PC-9 (cell line): ENCODE measurements around the gene RPS23. TPM values are rescaled to one million over a fixed set of nuclear protein-coding genes. Genes with fewer than 3 reads are reported as not detected.

Source experiments
- BruUV-seq: library from RNA; stranded (reverse); fragments of 400-500 nt; replicated peaks from 2 replicates; lab custom pipeline; 2021; lab: Mats Ljungman, UMichigan
- CTCF ChIA-PET: fragments of 300-600 bp; sonication (Branson Sonifier 250); formaldehyde crosslinking; loops from one replicate; lab custom pipeline; 2022; ENCODE audit warnings: antibody characterized with exemption; lab: Charles Lee
- POLR2A ChIA-PET: fragments of 300-600 bp; sonication (Branson Sonifier 250); formaldehyde crosslinking; loops from one replicate; lab custom pipeline; 2022; ENCODE audit warnings: antibody characterized with exemption; ENCODE audit not compliant: unreplicated experiment; lab: Charles Lee
- DNase-seq, 2 experiments: peaks; one replicate each; pipeline versions ENCODE4 v3.0.0 to v3.0.0-alpha.2; 2015 to 2022; ENCODE audit warnings: mixed read lengths in 1 of 2
- H2AFZ ChIP-seq: fragments of 200-600 bp; sonication (generic); 2 replicates; pipeline ENCODE4 v1.8.1; 2017; ENCODE audit warnings: antibody characterized with exemption
- H3F3A ChIP-seq: fragments of 200-600 bp; sonication (generic); 2 replicates; pipeline ENCODE4 v1.8.1; 2017; ENCODE audit warnings: antibody characterized with exemption, mild to moderate bottlenecking, low read depth; ENCODE audit not compliant: insufficient read depth
- H3K27ac ChIP-seq: fragments of 200-600 bp; sonication (generic); 2 replicates; pipeline ENCODE4 v1.6.1; 2016; ENCODE audit warnings: mixed run types
- H3K27me3 ChIP-seq: fragments of 200-600 bp; sonication (generic); 2 replicates; pipeline ENCODE4 v1.6.1; 2016; ENCODE audit warnings: low read depth, mixed run types; ENCODE audit not compliant: insufficient read depth
- H3K36me3 ChIP-seq: fragments of 200-600 bp; sonication (generic); 2 replicates; pipeline ENCODE4 v1.6.1; 2016; ENCODE audit warnings: low read depth, mixed run types
- H3K4me1 ChIP-seq: fragments of 200-600 bp; sonication (generic); replicated peaks from 2 replicates; pipeline ENCODE4 v1.6.1; 2016; ENCODE audit warnings: mixed run types; ENCODE audit not compliant: insufficient read depth
- H3K4me2 ChIP-seq: fragments of 200-600 bp; sonication (generic); 2 replicates; pipeline ENCODE4 v1.6.1; 2017; ENCODE audit warnings: mixed run types
- H3K4me3 ChIP-seq: fragments of 200-600 bp; sonication (generic); 2 replicates; pipeline ENCODE4 v1.6.1; 2016; ENCODE audit warnings: mixed run types
- H3K79me2 ChIP-seq: fragments of 200-600 bp; sonication (generic); 2 replicates; pipeline ENCODE4 v1.6.1; 2017; ENCODE audit warnings: low read depth, mixed run types
- H3K9me2 ChIP-seq: fragments of 200-600 bp; sonication (generic); 2 replicates; pipeline ENCODE4 v1.8.1; 2017; ENCODE audit warnings: mild to moderate bottlenecking; ENCODE audit not compliant: insufficient read depth
- H3K9me3 ChIP-seq: fragments of 200-600 bp; sonication (generic); 2 replicates; pipeline ENCODE4 v1.8.1; 2016; ENCODE audit warnings: low read depth; ENCODE audit not compliant: insufficient read depth
- H4K20me1 ChIP-seq: fragments of 200-600 bp; sonication (generic); 2 replicates; pipeline ENCODE4 v1.8.1; 2017; ENCODE audit not compliant: insufficient read depth
- EZH2 ChIP-seq: fragments of 200-600 bp; sonication (generic); IDR thresholded peaks from 2 replicates; pipeline ENCODE4 v1.8.0; 2017; ENCODE audit warnings: antibody characterized with exemption, low read depth
- intact Hi-C: fragments of 100-400 bp; cut with micrococcal nuclease; formaldehyde crosslinking; loops from one replicate; pipeline ENCODE4 v1.10.0; 2022; ENCODE audit not compliant: unreplicated experiment
- total RNA-seq: library from RNA; stranded (reverse); gene quantifications from 2 replicates; pipeline ENCODE4 v1.2.3, GENCODE V29; 2021
- TF ChIP-seq, protein P1 (sequence below): fragments of 200-600 bp; sonication (generic); conservative IDR thresholded peaks from 2 replicates; pipeline ENCODE4 v1.6.1; 2017; ENCODE audit warnings: mixed run types, antibody characterized with exemption, mild to moderate bottlenecking, moderate library complexity

RPS23 gene
- total RNA-seq, 1 experiment from 2014 or later: 1,620 TPM

DNA sequence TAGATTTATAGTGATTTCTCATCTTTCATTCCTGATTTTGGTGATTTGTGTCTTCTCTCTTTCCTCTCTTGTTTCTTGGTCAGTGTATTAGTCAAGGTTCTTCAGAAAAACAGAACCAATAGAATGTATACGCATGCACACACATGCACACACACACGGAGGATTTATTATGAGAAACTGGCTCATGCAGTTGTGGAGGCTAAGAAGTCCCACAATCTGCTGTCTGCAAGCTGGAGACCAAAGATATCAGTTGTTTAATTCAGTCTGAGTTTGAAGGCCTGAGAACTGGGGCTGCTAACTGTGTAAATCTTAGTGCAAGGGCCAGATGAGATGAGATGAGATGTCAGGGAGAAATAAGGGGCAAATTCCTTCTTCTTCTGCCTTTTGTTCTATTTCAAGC, 5.7 kb upstream of the RPS23 start:
- intact Hi-C loops: no loop called here
- Histone ChIP-seq H3K4me2 (no peak overlapping the region), H3K9me3 (no peaks in the 10 kb centered on the region), H2AFZ (no peak overlapping the region), H4K20me1 (no peaks in the 10 kb centered on the region), H3K79me2 (0 out of 2 replicates have a peak, but pooled peaks cover 13% of the 10 kb centered on the region), H3F3A (no peaks in the 10 kb centered on the region), H3K27me3 (no peaks in the 10 kb centered on the region), H3K4me1 (peaks cover 10% of the 10 kb centered on the region), H3K4me3 (no peak overlapping the region), H3K9me2 (no peaks in the 10 kb centered on the region), H3K27ac (no peak overlapping the region), H3K36me3 (no peaks in the 10 kb centered on the region)
- no TSS peak for BruUV-seq
- DNase-seq: no peak
- CTCF ChIA-PET: interaction anchor here (0.7 kb wide), 1 partner anchor 24 kb away, joined by 3 read pairs; no protein-coding TSS in a partner anchor
- POLR2A ChIA-PET: no interaction called here
- no peak for TF ChIP-seq EZH2
- TF ChIP-seq, protein P1, sequence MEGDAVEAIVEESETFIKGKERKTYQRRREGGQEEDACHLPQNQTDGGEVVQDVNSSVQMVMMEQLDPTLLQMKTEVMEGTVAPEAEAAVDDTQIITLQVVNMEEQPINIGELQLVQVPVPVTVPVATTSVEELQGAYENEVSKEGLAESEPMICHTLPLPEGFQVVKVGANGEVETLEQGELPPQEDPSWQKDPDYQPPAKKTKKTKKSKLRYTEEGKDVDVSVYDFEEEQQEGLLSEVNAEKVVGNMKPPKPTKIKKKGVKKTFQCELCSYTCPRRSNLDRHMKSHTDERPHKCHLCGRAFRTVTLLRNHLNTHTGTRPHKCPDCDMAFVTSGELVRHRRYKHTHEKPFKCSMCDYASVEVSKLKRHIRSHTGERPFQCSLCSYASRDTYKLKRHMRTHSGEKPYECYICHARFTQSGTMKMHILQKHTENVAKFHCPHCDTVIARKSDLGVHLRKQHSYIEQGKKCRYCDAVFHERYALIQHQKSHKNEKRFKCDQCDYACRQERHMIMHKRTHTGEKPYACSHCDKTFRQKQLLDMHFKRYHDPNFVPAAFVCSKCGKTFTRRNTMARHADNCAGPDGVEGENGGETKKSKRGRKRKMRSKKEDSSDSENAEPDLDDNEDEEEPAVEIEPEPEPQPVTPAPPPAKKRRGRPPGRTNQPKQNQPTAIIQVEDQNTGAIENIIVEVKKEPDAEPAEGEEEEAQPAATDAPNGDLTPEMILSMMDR: no peak

DNA sequence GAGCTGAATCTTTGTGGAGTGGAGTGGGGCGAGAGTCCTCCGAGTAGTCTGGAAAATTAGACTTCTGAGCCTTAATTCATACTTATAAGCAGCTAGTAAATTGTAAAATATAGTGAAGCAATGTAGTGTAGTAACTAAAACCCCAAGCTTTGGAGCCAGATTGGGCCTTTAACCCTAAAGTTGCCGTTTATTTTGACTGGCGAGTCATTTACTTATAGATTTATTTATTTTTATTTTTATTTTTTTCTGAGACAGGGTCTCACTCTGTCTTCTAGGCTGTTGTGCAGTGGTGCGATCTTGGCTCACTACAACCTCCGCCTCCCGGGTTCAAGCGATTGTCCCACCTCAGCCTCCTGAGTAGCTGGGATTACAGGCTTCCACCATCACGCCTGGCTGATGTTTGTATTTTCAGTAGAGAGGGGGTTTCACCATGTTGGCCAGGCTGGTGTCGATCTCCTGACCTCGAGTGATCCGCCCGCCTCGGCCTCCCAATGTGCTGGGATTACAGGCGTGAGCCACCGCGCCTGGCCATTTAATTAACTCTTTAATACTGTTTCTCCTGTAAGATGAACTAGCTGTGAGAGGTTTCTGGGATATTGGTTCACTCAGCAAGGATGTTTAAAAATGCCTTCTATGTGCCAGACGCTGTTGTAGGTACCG, 687 bp upstream of the RPS23 start:
- Histone ChIP-seq H3K79me2 (peaks cover 49% of the 10 kb centered on the region), H3K4me1 (peaks cover 17% of the 10 kb centered on the region), H3K4me2 (peak overlapping the region; percentile 100), H3K4me3 (peak overlapping the region; percentile 100), H2AFZ (peak overlapping the region; percentile 83), H3K9me2 (no peaks in the 10 kb centered on the region), H4K20me1 (peaks cover 9% of the 10 kb centered on the region; the same call in 1 of the 2 replicates), H3K27ac (peak overlapping the region; percentile 90), H3K27me3 (no peaks in the 10 kb centered on the region), H3K36me3 (peaks cover 38% of the 10 kb centered on the region), H3K9me3 (no peaks in the 10 kb centered on the region), H3F3A (peaks cover 39% of the 10 kb centered on the region)
- BruUV-seq: TSS peak; percentile 84
- ChIA-PET POLR2A (interaction anchor here (0.6 to 1.0 kb wide), 5 partner anchors 22 to 1045 kb away, joined by 3 to 6 read pairs (median 5); no protein-coding TSS in a partner anchor), CTCF (interaction anchor here (0.6 kb wide), 1 partner anchor 32 kb away, joined by 3 read pairs; no protein-coding TSS in a partner anchor)
- DNase-seq: no peak
- TF ChIP-seq, protein P1: no peak
- no peak for TF ChIP-seq EZH2
- intact Hi-C loops: no loop called here

DNA sequence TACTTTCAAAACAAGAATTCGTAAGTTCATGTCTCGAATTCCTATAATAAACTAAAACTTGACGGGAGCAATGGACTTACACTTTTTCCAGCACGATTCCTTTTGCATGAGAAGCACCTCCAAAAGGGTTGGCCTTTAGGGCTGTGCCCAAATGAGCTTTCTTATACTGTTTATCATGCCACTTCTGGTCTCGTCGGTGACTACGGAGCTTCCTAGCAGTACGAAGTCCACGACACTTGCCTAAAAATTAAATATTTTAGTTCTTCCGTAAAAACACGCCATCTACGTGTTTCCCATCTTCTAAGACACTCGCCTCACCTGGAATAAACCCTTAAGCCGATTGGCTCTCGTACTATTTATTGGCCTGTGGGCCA, 554 bp downstream of the RPS23 start:
- Histone ChIP-seq H4K20me1 (peaks cover 9% of the 10 kb centered on the region; the same call in 1 of the 2 replicates), H3K36me3 (peaks cover 40% of the 10 kb centered on the region), H3K27ac (peak overlapping the region; percentile 90), H2AFZ (peak overlapping the region; percentile 83; the same call in 1 of the 2 replicates), H3F3A (peaks cover 47% of the 10 kb centered on the region), H3K9me2 (no peaks in the 10 kb centered on the region), H3K79me2 (peaks cover 49% of the 10 kb centered on the region), H3K27me3 (no peaks in the 10 kb centered on the region), H3K4me3 (peak overlapping the region; percentile 100), H3K9me3 (no peaks in the 10 kb centered on the region), H3K4me1 (peaks cover 17% of the 10 kb centered on the region), H3K4me2 (peak overlapping the region; percentile 100)
- no TSS peak for BruUV-seq
- DNase-seq: no peak
- CTCF ChIA-PET: no interaction called here
- POLR2A ChIA-PET: interaction anchor here (0.6 to 0.7 kb wide), 2 partner anchors 9 to 26 kb away, joined by 5 to 7 read pairs; no protein-coding TSS in a partner anchor
- intact Hi-C loops: no loop called here
- TF ChIP-seq, protein P1: no peak
- no peak for TF ChIP-seq EZH2
